ENCODE results near the gene CUL3. TPM values are rescaled to one million over a fixed set of nuclear protein-coding genes. Genes with fewer than 3 reads are reported as not detected.

CUL3 gene
- total and polyA plus RNA-seq, 2 of the 8 experiments (the other 6 are each of a cell fraction or from before 2014, with no cell fraction given) = 28.5 to 113 TPM

DNA sequence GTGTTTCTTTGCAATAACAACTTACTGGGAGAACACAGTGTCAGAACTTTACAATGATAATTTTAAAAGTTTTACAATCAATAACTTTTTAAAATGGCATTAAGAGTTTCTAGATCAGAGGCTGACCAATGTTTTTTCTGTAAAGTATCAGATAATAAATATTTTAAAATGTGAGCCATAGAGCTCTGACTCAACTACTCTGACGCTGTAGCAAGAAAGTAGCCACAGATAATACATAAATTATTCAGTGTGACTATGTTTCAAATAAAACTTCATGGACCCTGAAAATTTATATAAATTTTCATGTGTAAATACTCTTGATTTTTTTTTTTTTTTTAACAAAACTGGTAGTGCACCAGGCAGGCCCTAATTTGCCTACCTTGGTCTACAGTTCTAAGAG lies 77.4 kb downstream of the CUL3 start:
- no peak overlapping the region for H3K23ac ChIP-seq (ENCODE audit: insufficient read length)
- H3K27ac ChIP-seq (ENCODE audit: low read depth, low read length) = no peak overlapping the region
- no peak overlapping the region for H2BK20ac ChIP-seq (ENCODE audit: low read length)
- H3K23me2 ChIP-seq (ENCODE audit: low read depth, low read length) = no peaks in the 10 kb centered on the region
- H3K18ac ChIP-seq (ENCODE audit: extremely low read depth, low read length) = no peak overlapping the region
- WGBS, 2 experiments (ENCODE audit: extremely low coverage in 1 of 2, insufficient coverage in 1 of 2, insufficient read length in 1 of 2, insufficient replicate concordance in 2 of 2, low coverage in 1 of 2, low lambda C conversion rate in 2 of 2, missing lambda C conversion rate in 1 of 2) = 86% methylated on average over 1 of the region's 1 CpG; no CpG with 5 or more reads in 1 of the 2 experiments
- H3K4me3 ChIP-seq (ENCODE audit: extremely low read depth in 1 of 4, insufficient read depth in 2 of 4, low read depth in 3 of 4, low read length in 4 of 4) = no peak overlapping the region
- H2BK15ac ChIP-seq (ENCODE audit: low read length) = no peak overlapping the region
- no peak overlapping the region for H4K8ac ChIP-seq (ENCODE audit: extremely low read depth, insufficient read depth, low read length)
- H2AK5ac ChIP-seq (ENCODE audit: low read depth, low read length) = no peak overlapping the region
- H3K14ac ChIP-seq (ENCODE audit: insufficient read length) = no peak overlapping the region
- no peaks in the 10 kb centered on the region for H3K4me1 ChIP-seq (replicated peaks in 1 of 4; ENCODE audit: control insufficient read depth in 3 of 4, insufficient read depth in 4 of 4, low read length in 3 of 4)
- no peak overlapping the region for H4K91ac ChIP-seq (replicated peaks; ENCODE audit: insufficient read length, low read length)
- no peaks in the 10 kb centered on the region for H3K27me3 ChIP-seq (replicated peaks in 1 of 4; ENCODE audit: control insufficient read depth in 3 of 4, extremely low read depth in 1 of 4, insufficient read depth in 3 of 4, low read length in 3 of 4)
- ChIA-PET CTCF (ENCODE audit: partially characterized antibody) (no interaction called here), POLR2A (ENCODE audit: partially characterized antibody) (no interaction called here)
- no peak overlapping the region for H3K4me2 ChIP-seq (ENCODE audit: insufficient read depth in 1 of 2, low read depth in 2 of 2, low read length in 2 of 2)
- FAIRE-seq (no peak), DNase-seq (ENCODE audit: low read depth in 1 of 2, low spot score in 2 of 2) (no peak)
- H3K79me1 ChIP-seq (ENCODE audit: low read depth, low read length) = no peaks in the 10 kb centered on the region
- no peak overlapping the region for H2BK12ac ChIP-seq (ENCODE audit: low read depth, low read length)
- H3K56ac ChIP-seq (replicated peaks; ENCODE audit: insufficient read length, low read depth, low read length) = no peak overlapping the region
- H3K9me3 ChIP-seq (ENCODE audit: insufficient read depth in 2 of 2, low read depth in 1 of 2, low read length in 1 of 2) = no peaks in the 10 kb centered on the region
- H2BK120ac ChIP-seq (replicated peaks; ENCODE audit: low read depth, low read length) = no peak overlapping the region
- H2BK5ac ChIP-seq (ENCODE audit: low read depth, low read length) = no peak overlapping the region
- no peak overlapping the region for H4K5ac ChIP-seq (ENCODE audit: insufficient read length, low read depth, low read length)
- H4K20me1 ChIP-seq (replicated peaks in 1 of 2; ENCODE audit: control insufficient read depth in 1 of 2, insufficient read depth in 2 of 2, low read length in 2 of 2) = no peaks in the 10 kb centered on the region
- peaks cover 0 to 35% (median 15%) of the 10 kb centered on the region in 4 experiments; a peak in 7 of 8 replicates for H3K36me3 ChIP-seq (ENCODE audit: control insufficient read depth in 2 of 4, insufficient read depth in 4 of 4, low read length in 3 of 4)
- H3K9ac ChIP-seq (replicated peaks in 1 of 4; ENCODE audit: extremely low read depth in 1 of 4, low read depth in 3 of 4, low read length in 3 of 4) = no peak overlapping the region
- no peak overlapping the region for H2AFZ ChIP-seq (ENCODE audit: low read length)
- H3K4ac ChIP-seq (replicated peaks; ENCODE audit: insufficient read length, low read depth, low read length) = no peak overlapping the region
- peaks cover 0 to 4% of the 10 kb centered on the region in 2 experiments; a peak in 1 of 4 replicates for H3K79me2 ChIP-seq (ENCODE audit: control insufficient read depth in 1 of 2, insufficient read depth in 2 of 2, low read length in 2 of 2)
- TF ChIP-seq RXRA (IDR thresholded peaks at IDR 0.05; ENCODE audit: insufficient read depth, low read depth, low read length) (no peak), SP2 (IDR thresholded peaks at IDR 0.05; ENCODE audit: low read length) (no peak), MAFK (IDR thresholded peaks at IDR 0.05; ENCODE audit: low read depth, low read length) (no peak), GABPA (IDR thresholded peaks at IDR 0.05; ENCODE audit: borderline replicate concordance, insufficient read depth, low read length) (no peak), KDM4A (IDR thresholded peaks at IDR 0.05; ENCODE audit: low read depth, low read length, severe bottlenecking) (no peak), HDAC6 (IDR thresholded peaks at IDR 0.05; ENCODE audit: low read depth, low read length) (no peak), EP300 (IDR thresholded peaks at IDR 0.05; ENCODE audit: borderline replicate concordance in 1 of 2, low read depth in 2 of 2, low read length in 2 of 2) (no peak), SIRT6 (IDR thresholded peaks at IDR 0.05; ENCODE audit: low read length) (no peak), RFX5 (IDR thresholded peaks at IDR 0.05; ENCODE audit: borderline replicate concordance, low read depth, low read length) (no peak), NRF1 (IDR thresholded peaks at IDR 0.05; ENCODE audit: low read depth, low read length) (no peak), EZH2 (IDR thresholded peaks at IDR 0.05; ENCODE audit: low read depth, low read length, severe bottlenecking) (no peak), SUZ12 (IDR thresholded peaks at IDR 0.05; ENCODE audit: low read length) (no peak), SP1 (IDR thresholded peaks at IDR 0.05; ENCODE audit: low read depth, low read length) (no peak)
- TF ChIP-seq, protein P1, sequence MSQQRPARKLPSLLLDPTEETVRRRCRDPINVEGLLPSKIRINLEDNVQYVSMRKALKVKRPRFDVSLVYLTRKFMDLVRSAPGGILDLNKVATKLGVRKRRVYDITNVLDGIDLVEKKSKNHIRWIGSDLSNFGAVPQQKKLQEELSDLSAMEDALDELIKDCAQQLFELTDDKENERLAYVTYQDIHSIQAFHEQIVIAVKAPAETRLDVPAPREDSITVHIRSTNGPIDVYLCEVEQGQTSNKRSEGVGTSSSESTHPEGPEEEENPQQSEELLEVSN (IDR thresholded peaks at IDR 0.05) = no peak

Data from H1 (cell line).